Measurements from ENCODE around the gene TAS1R3. TPM values are rescaled to one million over a fixed set of nuclear protein-coding genes. Genes with fewer than 3 reads are reported as not detected.

TAS1R3 gene
- total RNA-seq, 1 donor from 2014 or later = 0.50 TPM

DNA sequence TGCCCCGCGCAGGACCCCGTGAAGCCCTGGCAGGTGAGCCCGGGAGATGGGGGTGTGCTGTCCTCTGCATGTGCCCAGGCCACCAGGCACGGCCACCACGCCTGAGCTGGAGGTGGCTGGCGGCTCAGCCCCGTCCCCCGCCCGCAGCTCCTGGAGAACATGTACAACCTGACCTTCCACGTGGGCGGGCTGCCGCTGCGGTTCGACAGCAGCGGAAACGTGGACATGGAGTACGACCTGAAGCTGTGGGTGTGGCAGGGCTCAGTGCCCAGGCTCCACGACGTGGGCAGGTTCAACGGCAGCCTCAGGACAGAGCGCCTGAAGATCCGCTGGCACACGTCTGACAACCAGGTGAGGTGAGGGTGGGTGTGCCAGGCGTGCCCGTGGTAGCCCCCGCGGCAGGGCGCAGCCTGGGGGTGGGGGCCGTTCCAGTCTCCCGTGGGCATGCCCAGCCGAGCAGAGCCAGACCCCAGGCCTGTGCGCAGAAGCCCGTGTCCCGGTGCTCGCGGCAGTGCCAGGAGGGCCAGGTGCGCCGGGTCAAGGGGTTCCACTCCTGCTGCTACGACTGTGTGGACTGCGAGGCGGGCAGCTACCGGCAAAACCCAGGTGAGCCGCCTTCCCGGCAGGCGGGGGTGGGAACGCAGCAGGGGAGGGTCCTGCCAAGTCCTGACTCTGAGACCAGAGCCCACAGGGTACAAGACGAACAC, 1.8 kb downstream of the TAS1R3 start:
- no peaks in the 10 kb centered on the region for H3K4me1 Mint-ChIP-seq (ENCODE audit: low read depth, unreplicated experiment)
- H3K4me1 ChIP-seq (ENCODE audit: insufficient read depth, low read length) = no peaks in the 10 kb centered on the region
- H3K9me3 Mint-ChIP-seq (ENCODE audit: unreplicated experiment) = no peaks in the 10 kb centered on the region
- no peaks in the 10 kb centered on the region for H3K27me3 ChIP-seq (ENCODE audit: insufficient read depth, low read length)
- H3K27me3 Mint-ChIP-seq (ENCODE audit: low read depth, unreplicated experiment) = no peaks in the 10 kb centered on the region
- FAIRE-seq (no peak), DNase-seq (ENCODE audit: low read depth) (no peak)
- H3K9ac ChIP-seq (ENCODE audit: low read length) = no peak overlapping the region
- no peak overlapping the region for H2AFZ ChIP-seq (ENCODE audit: low read depth, low read length)
- no peak overlapping the region for H3K4me2 ChIP-seq (ENCODE audit: low read length)
- TF ChIP-seq, protein P1, sequence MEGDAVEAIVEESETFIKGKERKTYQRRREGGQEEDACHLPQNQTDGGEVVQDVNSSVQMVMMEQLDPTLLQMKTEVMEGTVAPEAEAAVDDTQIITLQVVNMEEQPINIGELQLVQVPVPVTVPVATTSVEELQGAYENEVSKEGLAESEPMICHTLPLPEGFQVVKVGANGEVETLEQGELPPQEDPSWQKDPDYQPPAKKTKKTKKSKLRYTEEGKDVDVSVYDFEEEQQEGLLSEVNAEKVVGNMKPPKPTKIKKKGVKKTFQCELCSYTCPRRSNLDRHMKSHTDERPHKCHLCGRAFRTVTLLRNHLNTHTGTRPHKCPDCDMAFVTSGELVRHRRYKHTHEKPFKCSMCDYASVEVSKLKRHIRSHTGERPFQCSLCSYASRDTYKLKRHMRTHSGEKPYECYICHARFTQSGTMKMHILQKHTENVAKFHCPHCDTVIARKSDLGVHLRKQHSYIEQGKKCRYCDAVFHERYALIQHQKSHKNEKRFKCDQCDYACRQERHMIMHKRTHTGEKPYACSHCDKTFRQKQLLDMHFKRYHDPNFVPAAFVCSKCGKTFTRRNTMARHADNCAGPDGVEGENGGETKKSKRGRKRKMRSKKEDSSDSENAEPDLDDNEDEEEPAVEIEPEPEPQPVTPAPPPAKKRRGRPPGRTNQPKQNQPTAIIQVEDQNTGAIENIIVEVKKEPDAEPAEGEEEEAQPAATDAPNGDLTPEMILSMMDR (IDR thresholded peaks at IDR 0.05; ENCODE audit: insufficient read depth, low read depth, low read length) = no peak
- no peak for TF ChIP-seq EZH2 (IDR thresholded peaks at IDR 0.05; ENCODE audit: insufficient read depth, low read length)
- no peaks in the 10 kb centered on the region for H3K36me3 ChIP-seq (ENCODE audit: insufficient read depth, low read length)
- H4K20me1 ChIP-seq (ENCODE audit: insufficient read depth, low read length) = peaks cover 30% of the 10 kb centered on the region
- H3K27ac Mint-ChIP-seq (ENCODE audit: unreplicated experiment) = no peak overlapping the region
- no peak overlapping the region for H3K4me3 Mint-ChIP-seq (ENCODE audit: unreplicated experiment)
- no peak overlapping the region for H3K27ac ChIP-seq (ENCODE audit: low read depth, low read length)
- H3K79me2 ChIP-seq (ENCODE audit: insufficient read depth, low read length) = no peaks in the 10 kb centered on the region
- H3K9me3 ChIP-seq (ENCODE audit: insufficient read depth, low read depth, low read length) = no peaks in the 10 kb centered on the region
- no peak overlapping the region for H3K4me3 ChIP-seq (ENCODE audit: insufficient read depth, low read depth, low read length)
- no peaks in the 10 kb centered on the region for H3K36me3 Mint-ChIP-seq (ENCODE audit: low read depth, unreplicated experiment)

DNA sequence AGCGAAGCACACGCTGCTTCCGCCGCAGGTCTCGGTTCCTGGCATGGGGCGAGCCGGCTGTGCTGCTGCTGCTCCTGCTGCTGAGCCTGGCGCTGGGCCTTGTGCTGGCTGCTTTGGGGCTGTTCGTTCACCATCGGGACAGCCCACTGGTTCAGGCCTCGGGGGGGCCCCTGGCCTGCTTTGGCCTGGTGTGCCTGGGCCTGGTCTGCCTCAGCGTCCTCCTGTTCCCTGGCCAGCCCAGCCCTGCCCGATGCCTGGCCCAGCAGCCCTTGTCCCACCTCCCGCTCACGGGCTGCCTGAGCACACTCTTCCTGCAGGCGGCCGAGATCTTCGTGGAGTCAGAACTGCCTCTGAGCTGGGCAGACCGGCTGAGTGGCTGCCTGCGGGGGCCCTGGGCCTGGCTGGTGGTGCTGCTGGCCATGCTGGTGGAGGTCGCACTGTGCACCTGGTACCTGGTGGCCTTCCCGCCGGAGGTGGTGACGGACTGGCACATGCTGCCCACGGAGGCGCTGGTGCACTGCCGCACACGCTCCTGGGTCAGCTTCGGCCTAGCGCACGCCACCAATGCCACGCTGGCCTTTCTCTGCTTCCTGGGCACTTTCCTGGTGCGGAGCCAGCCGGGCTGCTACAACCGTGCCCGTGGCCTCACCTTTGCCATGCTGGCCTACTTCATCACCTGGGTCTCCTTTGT, 2.6 kb downstream of the TAS1R3 start:
- Histone ChIP-seq H3K27ac (ENCODE audit: low read depth, low read length) (no peak overlapping the region), H3K9me3 (ENCODE audit: insufficient read depth, low read depth, low read length) (no peaks in the 10 kb centered on the region), H3K4me3 (ENCODE audit: insufficient read depth, low read depth, low read length) (no peak overlapping the region), H3K9ac (ENCODE audit: low read length) (no peak overlapping the region), H3K4me1 (ENCODE audit: insufficient read depth, low read length) (no peaks in the 10 kb centered on the region), H4K20me1 (ENCODE audit: insufficient read depth, low read length) (peaks cover 28% of the 10 kb centered on the region), H3K4me2 (ENCODE audit: low read length) (no peak overlapping the region), H3K36me3 (ENCODE audit: insufficient read depth, low read length) (no peaks in the 10 kb centered on the region), H3K79me2 (ENCODE audit: insufficient read depth, low read length) (no peaks in the 10 kb centered on the region), H2AFZ (ENCODE audit: low read depth, low read length) (no peak overlapping the region), H3K27me3 (ENCODE audit: insufficient read depth, low read length) (no peaks in the 10 kb centered on the region)
- DNase-seq (ENCODE audit: low read depth) (no peak), FAIRE-seq (no peak)
- no peaks in the 10 kb centered on the region for H3K4me1 Mint-ChIP-seq (ENCODE audit: low read depth, unreplicated experiment)
- TF ChIP-seq, protein P1 (IDR thresholded peaks at IDR 0.05; ENCODE audit: insufficient read depth, low read depth, low read length) = no peak
- TF ChIP-seq EZH2 (IDR thresholded peaks at IDR 0.05; ENCODE audit: insufficient read depth, low read length) = no peak
- no peaks in the 10 kb centered on the region for H3K9me3 Mint-ChIP-seq (ENCODE audit: unreplicated experiment)
- no peak overlapping the region for H3K4me3 Mint-ChIP-seq (ENCODE audit: unreplicated experiment)
- no peak overlapping the region for H3K27ac Mint-ChIP-seq (ENCODE audit: unreplicated experiment)
- no peaks in the 10 kb centered on the region for H3K27me3 Mint-ChIP-seq (ENCODE audit: low read depth, unreplicated experiment)
- no peaks in the 10 kb centered on the region for H3K36me3 Mint-ChIP-seq (ENCODE audit: low read depth, unreplicated experiment)

DNA sequence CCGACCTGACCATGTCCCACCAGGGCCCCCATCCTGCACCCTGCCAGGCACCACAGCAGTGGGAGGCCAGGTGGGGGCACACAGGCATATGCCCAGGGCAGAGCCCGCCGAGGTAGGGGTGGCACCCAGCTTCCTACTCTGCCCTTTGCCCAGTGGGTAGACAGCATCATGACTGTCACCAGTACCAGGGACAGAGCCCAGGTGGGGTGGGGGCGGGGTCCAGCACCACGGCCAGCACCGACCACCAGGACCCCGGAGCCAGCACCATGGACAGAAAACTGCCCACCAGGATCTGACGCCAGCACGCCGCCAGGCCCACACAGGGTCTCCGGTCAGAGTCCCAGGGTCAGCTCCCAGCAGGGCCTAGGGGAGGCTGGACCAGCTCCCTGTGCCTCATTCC, 3.8 kb downstream of the TAS1R3 start:
- H3K27me3 Mint-ChIP-seq (ENCODE audit: low read depth, unreplicated experiment) = no peaks in the 10 kb centered on the region
- no peaks in the 10 kb centered on the region for H3K36me3 ChIP-seq (ENCODE audit: insufficient read depth, low read length)

More for the DNA sequence above, 3.8 kb downstream of the TAS1R3 start:
- FAIRE-seq (no peak), DNase-seq (ENCODE audit: low read depth) (no peak)
- Mint-ChIP-seq H3K9me3 (ENCODE audit: unreplicated experiment) (no peaks in the 10 kb centered on the region), H3K4me1 (ENCODE audit: low read depth, unreplicated experiment) (no peaks in the 10 kb centered on the region), H3K36me3 (ENCODE audit: low read depth, unreplicated experiment) (no peaks in the 10 kb centered on the region), H3K27ac (ENCODE audit: unreplicated experiment) (no peak overlapping the region), H3K4me3 (ENCODE audit: unreplicated experiment) (no peak overlapping the region)
- Histone ChIP-seq H3K9me3 (ENCODE audit: insufficient read depth, low read depth, low read length) (no peaks in the 10 kb centered on the region), H3K4me3 (ENCODE audit: insufficient read depth, low read depth, low read length) (no peak overlapping the region), H4K20me1 (ENCODE audit: insufficient read depth, low read length) (peaks cover 17% of the 10 kb centered on the region), H3K27ac (ENCODE audit: low read depth, low read length) (no peak overlapping the region), H3K4me1 (ENCODE audit: insufficient read depth, low read length) (no peaks in the 10 kb centered on the region), H3K4me2 (ENCODE audit: low read length) (no peak overlapping the region), H3K27me3 (ENCODE audit: insufficient read depth, low read length) (no peaks in the 10 kb centered on the region), H3K79me2 (ENCODE audit: insufficient read depth, low read length) (no peaks in the 10 kb centered on the region), H2AFZ (ENCODE audit: low read depth, low read length) (no peak overlapping the region), H3K9ac (ENCODE audit: low read length) (no peak overlapping the region)
- TF ChIP-seq, protein P1 (IDR thresholded peaks at IDR 0.05; ENCODE audit: insufficient read depth, low read depth, low read length) = no peak
- TF ChIP-seq EZH2 (IDR thresholded peaks at IDR 0.05; ENCODE audit: insufficient read depth, low read length) = no peak

Measured in astrocyte (in vitro differentiated cells and primary cell).